GM19372 (cell line): ENCODE data around the gene CALML3.
"Not testable (repeated sequence)": the region's sequence is repeated elsewhere in the genome, so short reads cannot be mapped to it uniquely, and the experiment has no call there.

Source experiments
- ATAC-seq: cut with Tn5 transposase; IDR thresholded peaks from one replicate; pipeline ENCODE4 v1.9.1; 2021; ENCODE audit warnings: mild to moderate bottlenecking, low read depth, moderate library complexity; ENCODE audit not compliant: unreplicated experiment

Gene CALML3

DNA sequence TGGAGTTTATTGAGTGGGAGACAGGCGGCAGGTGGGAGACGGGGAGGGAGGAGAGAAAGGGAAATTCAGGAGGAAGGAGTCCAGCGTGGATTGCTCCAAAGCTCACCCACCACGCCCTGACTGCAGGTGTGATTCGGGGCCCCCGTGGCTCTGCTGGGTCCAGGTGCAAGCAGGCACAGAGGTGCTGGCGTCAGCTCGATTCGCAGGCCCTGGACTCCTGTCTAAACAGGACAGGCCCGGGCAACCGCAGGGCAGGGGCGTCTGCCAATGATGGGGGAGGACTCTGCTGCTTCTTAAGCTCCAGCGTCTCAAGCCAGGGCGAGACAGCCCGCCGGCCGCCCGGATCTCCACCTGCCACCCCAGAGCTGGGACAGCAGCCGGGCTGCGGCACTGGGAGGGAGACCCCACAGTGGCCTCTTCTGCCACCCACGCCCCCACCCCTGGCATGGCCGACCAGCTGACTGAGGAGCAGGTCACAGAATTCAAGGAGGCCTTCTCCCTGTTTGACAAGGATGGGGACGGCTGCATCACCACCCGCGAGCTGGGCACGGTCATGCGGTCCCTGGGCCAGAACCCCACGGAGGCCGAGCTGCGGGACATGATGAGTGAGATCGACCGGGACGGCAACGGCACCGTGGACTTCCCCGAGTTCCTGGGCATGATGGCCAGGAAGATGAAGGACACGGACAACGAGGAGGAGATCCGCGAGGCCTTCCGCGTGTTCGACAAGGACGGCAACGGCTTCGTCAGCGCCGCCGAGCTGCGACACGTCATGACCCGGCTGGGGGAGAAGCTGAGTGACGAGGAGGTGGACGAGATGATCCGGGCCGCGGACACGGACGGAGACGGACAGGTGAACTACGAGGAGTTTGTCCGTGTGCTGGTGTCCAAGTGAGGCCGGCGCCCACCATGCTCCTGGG, at the start of gene CALML3:
Gene CALML3, plus strand, starts transcription at position 321 of the 920 bp plus-strand sequence. Its CDS starts 125 bp downstream, at position 446.
- no peak for ATAC-seq

GRCh38 chr10:5475088-5475487, 49.7 kb upstream of the CALML3 start:
- not testable (repeated sequence) for ATAC-seq

GRCh38 chr10:5475974-5476807, 48.6 kb upstream of the CALML3 start:
- ATAC-seq: not testable (repeated sequence)

DNA sequence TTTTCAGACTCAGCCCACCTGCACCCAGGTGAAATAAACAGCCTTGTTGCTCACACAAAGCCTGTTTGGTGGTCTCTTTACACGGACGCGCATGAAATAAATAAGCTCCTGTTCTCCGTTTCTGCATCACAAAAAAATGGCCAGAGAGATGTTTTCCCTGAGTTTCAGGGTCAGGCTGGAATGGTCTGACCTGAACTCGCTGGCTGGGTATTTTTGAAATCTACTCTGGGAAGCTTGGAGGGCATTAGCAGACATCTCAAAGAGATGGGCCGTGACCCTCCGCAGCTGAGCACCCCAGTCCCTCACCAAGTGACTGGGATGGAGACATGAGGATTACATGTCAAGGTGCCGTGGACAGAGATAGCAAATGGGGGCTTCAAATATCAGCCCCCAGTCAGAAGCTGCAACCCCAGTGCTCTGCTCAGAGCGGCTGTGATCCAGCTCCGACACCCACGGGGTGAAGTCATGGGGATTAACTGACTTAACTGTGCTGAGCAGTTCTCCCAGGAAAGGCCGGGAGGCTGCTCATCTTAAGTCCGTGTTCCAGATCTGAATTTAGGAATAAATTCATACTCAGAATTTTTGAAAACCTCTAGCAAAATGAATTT, 47.7 kb upstream of the CALML3 start:
- no peak for ATAC-seq

DNA sequence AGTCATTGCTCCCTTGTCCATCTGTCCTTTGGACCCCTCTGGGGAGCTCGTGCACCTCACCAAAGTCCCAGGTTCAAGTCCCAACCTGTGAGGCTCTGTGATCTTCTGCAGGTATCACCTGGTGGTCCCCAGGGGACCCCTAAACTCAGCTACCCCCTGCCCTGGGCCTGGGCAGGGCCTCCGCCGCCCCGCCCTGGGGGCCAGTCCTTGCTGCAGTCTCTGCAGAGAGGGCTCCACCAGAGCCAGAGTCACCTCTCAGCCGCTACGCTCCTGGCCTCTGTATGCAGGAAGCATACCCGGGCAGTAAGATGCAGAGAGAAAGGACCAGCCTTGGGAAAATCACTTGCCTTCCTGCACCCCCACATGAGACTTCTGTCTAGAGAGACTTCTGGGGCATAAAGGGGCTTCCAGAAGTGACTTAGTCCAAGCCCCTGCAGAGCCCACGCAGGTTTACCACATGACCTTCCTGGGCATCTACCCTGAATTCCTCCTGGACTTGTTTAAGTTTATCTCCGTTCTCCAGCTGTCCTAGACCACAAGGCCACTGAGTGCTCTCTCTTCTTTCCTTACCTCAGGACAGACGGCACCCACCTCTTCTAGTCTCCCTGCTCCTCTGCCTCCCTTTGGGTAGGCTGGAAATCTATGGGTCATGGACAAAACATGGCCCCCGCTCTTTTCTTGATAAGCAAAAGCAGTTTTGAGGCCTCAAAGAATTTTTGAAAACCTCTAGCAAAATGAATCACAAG, 46.6 kb upstream of the CALML3 start:
- ATAC-seq: no peak

- no peak for ATAC-seq
Measured at GRCh38 chr10:5478694-5479305, 46.0 kb upstream of the CALML3 start.

- no peak for ATAC-seq
Measured at GRCh38 chr10:5479481-5480161, 45.1 kb upstream of the CALML3 start.

DNA sequence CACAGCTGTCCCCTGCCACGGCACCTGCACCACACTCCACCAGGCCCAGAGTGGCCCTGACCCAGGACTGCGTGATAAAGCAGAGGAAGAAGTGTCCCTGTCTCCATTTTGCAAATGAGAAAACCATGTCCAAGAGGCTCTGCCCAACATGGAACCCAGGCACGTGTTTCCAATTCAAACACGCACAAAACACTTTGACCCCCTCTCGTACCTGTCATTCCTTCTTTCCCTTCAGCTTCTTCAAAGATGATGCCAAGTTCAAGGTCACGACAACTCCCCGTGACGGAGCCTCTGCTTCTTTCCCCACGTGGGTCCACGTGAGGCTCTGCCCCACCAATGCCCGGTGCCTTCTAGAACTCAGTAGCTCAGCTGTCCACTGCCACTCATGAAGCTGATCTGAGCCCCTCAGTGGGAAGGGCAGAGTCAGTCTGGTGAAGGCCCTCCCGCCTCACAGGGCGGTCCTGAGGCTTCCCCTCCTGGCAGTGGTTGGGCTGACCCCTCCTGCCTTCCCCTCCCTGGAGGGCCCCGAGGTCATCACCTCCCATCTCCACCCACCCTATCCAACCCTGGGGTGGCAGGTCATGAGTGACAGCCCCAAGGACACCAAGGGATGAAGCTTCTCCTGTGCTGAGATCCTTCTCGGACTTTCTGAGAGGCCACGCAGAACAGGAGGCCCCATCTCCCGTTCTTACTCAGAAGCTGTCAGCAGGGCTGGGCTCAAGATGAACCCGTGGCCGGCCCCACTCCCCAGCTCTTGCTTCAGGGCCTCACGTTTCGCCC, 44.4 kb upstream of the CALML3 start:
- ATAC-seq: no peak

GRCh38 chr10:5481121-5481520, 43.6 kb upstream of the CALML3 start:
- no peak for ATAC-seq

- no peak for ATAC-seq
Measured at GRCh38 chr10:5482016-5482415, 42.7 kb upstream of the CALML3 start.

GRCh38 chr10:5484205-5484604, 40.6 kb upstream of the CALML3 start:
- no peak for ATAC-seq

DNA sequence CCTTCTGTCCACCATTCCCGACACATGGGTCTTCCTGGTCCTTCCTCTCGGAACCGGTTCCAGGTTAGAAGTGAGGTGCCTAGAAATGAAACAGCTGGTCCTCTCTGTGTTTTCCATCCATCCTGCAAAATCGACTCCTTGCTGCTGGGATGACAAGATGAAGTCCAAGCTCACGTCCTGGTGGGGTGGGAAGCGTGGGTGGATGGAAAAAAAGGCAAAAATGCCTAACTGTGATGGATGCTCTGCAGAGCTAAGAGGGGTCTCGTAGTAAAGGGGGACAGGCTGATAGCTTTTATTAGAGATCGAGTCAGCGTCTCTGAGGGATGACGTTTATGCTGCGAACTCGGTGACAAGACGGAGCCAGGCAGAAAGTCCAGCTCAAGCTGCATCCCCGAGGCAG, 39.5 kb upstream of the CALML3 start:
- ATAC-seq: no peak

GRCh38 chr10:5485948-5486852, 38.6 kb upstream of the CALML3 start:
- ATAC-seq: no peak

GRCh38 chr10:5486853-5487235, 37.9 kb upstream of the CALML3 start:
- ATAC-seq: no peak

GRCh38 chr10:5488272-5489161, 36.2 kb upstream of the CALML3 start:
- ATAC-seq: no peak

- ATAC-seq: no peak
Measured at GRCh38 chr10:5490032-5490431, 34.7 kb upstream of the CALML3 start.
